NOMO-1 treated with dmso at 0.1 percent for 144 hours (cell line): Measurements from ENCODE around the gene ATP5ME.
"Not testable (repeated sequence)": the region's sequence is repeated elsewhere in the genome, so short reads cannot be mapped to it uniquely, and the experiment has no call there.

ENCODE experiments used
- DNase-seq: peaks from one replicate; lab custom pipeline; 2025; ENCODE audit not compliant: unreplicated experiment; lab: John Stamatoyannopoulos, UW

The ATP5ME gene

GRCh38 chr4:635851-636627 is 38.0 kb downstream of the ATP5ME start:
- no peak for DNase-seq

- DNase-seq: not testable (repeated sequence)
Observed at GRCh38 chr4:635066-635835, 38.8 kb downstream of the ATP5ME start.

GRCh38 chr4:634599-634985 is 39.5 kb downstream of the ATP5ME start:
- no peak for DNase-seq

DNA sequence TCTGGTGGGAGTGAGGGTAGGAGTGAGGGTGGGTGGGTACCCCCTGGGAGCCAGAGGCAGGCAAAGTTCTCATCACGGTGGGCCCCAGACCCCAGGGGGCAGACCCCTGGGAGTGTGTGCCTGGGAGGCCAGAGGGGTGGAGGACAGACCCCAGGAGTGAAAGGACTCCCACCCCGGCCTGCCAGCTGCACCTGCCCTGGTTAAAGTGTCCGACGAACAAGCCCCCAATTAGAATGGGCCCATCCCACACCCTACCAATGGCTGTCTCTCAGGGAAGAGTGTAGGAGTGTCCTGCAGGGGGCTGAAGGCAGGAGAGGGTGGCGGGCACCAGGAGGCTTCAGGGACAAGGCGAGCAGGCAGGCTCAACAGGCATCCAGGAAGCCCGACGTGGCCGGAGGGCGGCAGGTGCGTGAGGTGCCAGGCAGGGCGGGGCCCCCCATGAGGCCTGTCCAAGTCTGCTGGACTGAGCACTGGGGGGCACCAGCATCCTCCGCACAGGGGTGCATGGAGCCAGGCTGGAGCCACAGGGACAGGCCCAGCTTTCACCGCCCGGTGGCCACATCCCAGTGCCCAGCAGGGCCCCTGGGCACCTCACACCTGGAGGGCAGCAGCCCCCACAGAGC is 40.0 kb downstream of the ATP5ME start:
- no peak for DNase-seq

- no peak for DNase-seq
Observed at GRCh38 chr4:633406-633805, 40.7 kb downstream of the ATP5ME start.

DNA sequence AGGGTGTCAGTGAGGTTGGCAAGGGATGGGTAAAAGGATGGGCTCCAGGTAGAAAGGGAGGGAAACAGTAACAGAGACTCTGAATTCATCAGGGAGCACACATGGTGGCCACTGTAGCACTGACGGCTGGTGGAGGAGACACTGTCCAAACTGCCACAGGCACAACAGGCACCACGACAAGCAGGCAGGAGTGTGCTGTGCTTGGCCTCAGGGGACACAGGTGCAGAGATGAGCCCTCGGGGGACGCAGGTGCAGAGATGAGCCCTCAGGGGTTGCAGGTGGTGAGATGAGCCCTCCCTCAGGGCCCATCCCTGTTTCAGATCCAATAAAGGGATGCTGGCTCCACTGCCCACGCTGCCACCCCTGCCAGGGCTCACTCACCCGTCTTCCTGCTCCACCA is 41.1 kb downstream of the ATP5ME start:
- no peak for DNase-seq

DNA sequence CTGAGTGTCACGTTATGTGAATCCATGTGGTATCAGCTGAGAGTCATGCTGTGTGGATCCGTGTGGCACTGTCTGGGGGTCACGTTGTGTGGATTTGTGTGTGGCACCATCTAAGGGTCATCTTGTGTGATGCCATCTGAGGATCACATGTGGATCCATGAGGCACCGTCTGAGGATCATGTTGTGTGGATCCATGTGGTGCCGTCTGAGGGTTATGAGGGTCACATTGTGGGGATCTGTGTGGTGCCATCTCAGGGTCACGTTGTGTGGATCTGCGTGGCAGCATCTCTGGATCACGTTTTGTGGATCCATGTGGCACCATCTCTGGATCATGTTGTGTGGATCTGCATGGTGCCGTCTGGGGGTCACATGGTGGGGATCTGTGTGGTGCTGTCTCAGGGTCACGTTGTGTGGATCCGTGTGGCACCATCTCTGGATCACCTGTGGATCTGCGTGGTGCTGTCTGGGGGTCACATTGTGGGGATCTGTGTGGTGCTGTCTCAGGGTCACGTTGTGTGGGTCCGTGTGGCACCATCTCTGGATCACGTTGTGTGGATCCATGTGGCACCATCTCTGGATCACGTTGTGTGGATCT is 41.8 kb downstream of the ATP5ME start:
- no peak for DNase-seq

GRCh38 chr4:630656-631055 is 43.4 kb downstream of the ATP5ME start:
- no peak for DNase-seq

- DNase-seq: no peak
Observed at GRCh38 chr4:629915-630641, 44.0 kb downstream of the ATP5ME start.

- DNase-seq: no peak
Observed at GRCh38 chr4:629636-629914, 44.5 kb downstream of the ATP5ME start.

GRCh38 chr4:628821-629635 is 45.0 kb downstream of the ATP5ME start:
- DNase-seq: no peak

GRCh38 chr4:628311-628741 is 45.8 kb downstream of the ATP5ME start:
- DNase-seq: no peak

GRCh38 chr4:627347-628125 is 46.5 kb downstream of the ATP5ME start:
- DNase-seq: no peak

- DNase-seq: no peak
Observed at GRCh38 chr4:626201-627091, 47.6 kb downstream of the ATP5ME start.

GRCh38 chr4:625631-626161 is 48.4 kb downstream of the ATP5ME start:
- no peak for DNase-seq

- no peak for DNase-seq
Observed at GRCh38 chr4:624705-625590, 49.1 kb downstream of the ATP5ME start, which contains the start of gene PDE6B. TSS of gene PDE6B (plus strand) at chr4:625573. CDS start at chr4:625627, 54 bp downstream.

- DNase-seq: no peak
Observed at GRCh38 chr4:623914-624566, 50.0 kb downstream of the ATP5ME start.
